ENCODE results near the gene SYNDIG1. TPM values are rescaled to one million over a fixed set of nuclear protein-coding genes. Genes with fewer than 3 reads are reported as not detected.

Gene SYNDIG1
- total RNA-seq, 1 experiment from 2014 or later = 17.9 TPM

GRCh38 chr20:24425523-24426135, 43.8 kb upstream of the SYNDIG1 start:
- Histone ChIP-seq H3K36me3 (ENCODE audit: insufficient read depth, low read length, poor library complexity, severe bottlenecking) (no peaks in the 10 kb centered on the region), H3K9me3 (ENCODE audit: low read depth, low read length, poor library complexity, severe bottlenecking) (no peaks in the 10 kb centered on the region), H3K27ac (ENCODE audit: low read depth, low read length, poor library complexity, severe bottlenecking) (no peak overlapping the region), H3K27me3 (replicated peaks; ENCODE audit: insufficient read depth, low read depth, low read length, poor library complexity) (no peaks in the 10 kb centered on the region), H3K4me1 (ENCODE audit: insufficient read depth, low read length, poor library complexity, severe bottlenecking) (no peaks in the 10 kb centered on the region), H3K4me3 (ENCODE audit: low read depth, low read length, poor library complexity, severe bottlenecking) (no peak overlapping the region)
- ChIA-PET POLR2A (ENCODE audit: low non-redundant PET) (no interaction called here), CTCF (no interaction called here)
- no peak for TF ChIP-seq EZH2 (IDR thresholded peaks at IDR 0.05; ENCODE audit: borderline replicate concordance, low read depth, low read length, poor library complexity, severe bottlenecking)
- TF ChIP-seq, protein P1, sequence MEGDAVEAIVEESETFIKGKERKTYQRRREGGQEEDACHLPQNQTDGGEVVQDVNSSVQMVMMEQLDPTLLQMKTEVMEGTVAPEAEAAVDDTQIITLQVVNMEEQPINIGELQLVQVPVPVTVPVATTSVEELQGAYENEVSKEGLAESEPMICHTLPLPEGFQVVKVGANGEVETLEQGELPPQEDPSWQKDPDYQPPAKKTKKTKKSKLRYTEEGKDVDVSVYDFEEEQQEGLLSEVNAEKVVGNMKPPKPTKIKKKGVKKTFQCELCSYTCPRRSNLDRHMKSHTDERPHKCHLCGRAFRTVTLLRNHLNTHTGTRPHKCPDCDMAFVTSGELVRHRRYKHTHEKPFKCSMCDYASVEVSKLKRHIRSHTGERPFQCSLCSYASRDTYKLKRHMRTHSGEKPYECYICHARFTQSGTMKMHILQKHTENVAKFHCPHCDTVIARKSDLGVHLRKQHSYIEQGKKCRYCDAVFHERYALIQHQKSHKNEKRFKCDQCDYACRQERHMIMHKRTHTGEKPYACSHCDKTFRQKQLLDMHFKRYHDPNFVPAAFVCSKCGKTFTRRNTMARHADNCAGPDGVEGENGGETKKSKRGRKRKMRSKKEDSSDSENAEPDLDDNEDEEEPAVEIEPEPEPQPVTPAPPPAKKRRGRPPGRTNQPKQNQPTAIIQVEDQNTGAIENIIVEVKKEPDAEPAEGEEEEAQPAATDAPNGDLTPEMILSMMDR (conservative IDR thresholded peaks at IDR 0.05; ENCODE audit: low read depth, low read length) = no peak
- no peak for DNase-seq (ENCODE audit: low spot score)
- BruUV-seq (replicated peaks) = no TSS peak
- intact Hi-C loops (cut with micrococcal nuclease; ENCODE audit: unreplicated experiment) = no loop called here

- POLR2A ChIA-PET (ENCODE audit: low non-redundant PET) = no interaction called here
- Histone ChIP-seq H3K27me3 (replicated peaks; ENCODE audit: insufficient read depth, low read depth, low read length, poor library complexity) (no peaks in the 10 kb centered on the region), H3K27ac (ENCODE audit: low read depth, low read length, poor library complexity, severe bottlenecking) (no peak overlapping the region), H3K36me3 (ENCODE audit: insufficient read depth, low read length, poor library complexity, severe bottlenecking) (no peaks in the 10 kb centered on the region), H3K4me1 (ENCODE audit: insufficient read depth, low read length, poor library complexity, severe bottlenecking) (no peaks in the 10 kb centered on the region), H3K9me3 (ENCODE audit: low read depth, low read length, poor library complexity, severe bottlenecking) (no peaks in the 10 kb centered on the region), H3K4me3 (ENCODE audit: low read depth, low read length, poor library complexity, severe bottlenecking) (no peak overlapping the region)
- no peak for TF ChIP-seq EZH2 (IDR thresholded peaks at IDR 0.05; ENCODE audit: borderline replicate concordance, low read depth, low read length, poor library complexity, severe bottlenecking)
- TF ChIP-seq, protein P1 (conservative IDR thresholded peaks at IDR 0.05; ENCODE audit: low read depth, low read length) = no peak
- intact Hi-C loops (cut with micrococcal nuclease; ENCODE audit: unreplicated experiment) = no loop called here
- no TSS peak for BruUV-seq (replicated peaks)
- no peak for DNase-seq (ENCODE audit: low spot score)
- CTCF ChIA-PET = no interaction called here
Observed at GRCh38 chr20:24431279-24432045, 38.0 kb upstream of the SYNDIG1 start.

DNA sequence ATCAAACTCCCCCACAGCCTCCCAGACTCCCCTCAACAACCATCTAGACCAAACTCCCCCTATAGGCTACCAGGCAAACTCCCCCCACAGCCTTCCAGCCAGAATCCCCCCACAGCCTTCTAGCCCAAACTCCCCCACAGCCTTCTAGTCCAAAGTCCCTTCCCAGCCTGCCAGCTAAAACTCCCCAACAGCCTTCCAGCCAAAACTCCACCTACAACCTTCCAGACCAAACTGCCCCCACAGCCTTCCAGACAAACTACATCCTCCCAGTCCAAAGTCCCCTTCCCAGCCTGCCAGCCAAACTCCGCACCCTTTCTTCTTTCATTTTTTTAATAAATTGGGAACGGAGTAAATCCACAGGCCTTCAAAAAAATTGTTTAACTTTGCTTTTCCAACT, 37.4 kb upstream of the SYNDIG1 start:
- Histone ChIP-seq H3K4me3 (ENCODE audit: low read depth, low read length, poor library complexity, severe bottlenecking) (no peak overlapping the region), H3K9me3 (ENCODE audit: low read depth, low read length, poor library complexity, severe bottlenecking) (no peaks in the 10 kb centered on the region), H3K27me3 (replicated peaks; ENCODE audit: insufficient read depth, low read depth, low read length, poor library complexity) (no peaks in the 10 kb centered on the region), H3K4me1 (ENCODE audit: insufficient read depth, low read length, poor library complexity, severe bottlenecking) (no peaks in the 10 kb centered on the region), H3K27ac (ENCODE audit: low read depth, low read length, poor library complexity, severe bottlenecking) (no peak overlapping the region), H3K36me3 (ENCODE audit: insufficient read depth, low read length, poor library complexity, severe bottlenecking) (no peaks in the 10 kb centered on the region)
- no TSS peak for BruUV-seq (replicated peaks)
- TF ChIP-seq EZH2 (IDR thresholded peaks at IDR 0.05; ENCODE audit: borderline replicate concordance, low read depth, low read length, poor library complexity, severe bottlenecking) = no peak
- TF ChIP-seq, protein P1 (conservative IDR thresholded peaks at IDR 0.05; ENCODE audit: low read depth, low read length) = no peak
- DNase-seq (ENCODE audit: low spot score) = no peak
- ChIA-PET CTCF (no interaction called here), POLR2A (ENCODE audit: low non-redundant PET) (no interaction called here)
- intact Hi-C loops (cut with micrococcal nuclease; ENCODE audit: unreplicated experiment) = no loop called here

All from A673 (cell line).